Fibroblast of skin of left quadriceps (primary cell): ENCODE results near the gene GGA1.
A peak's percentile ranks its signal among the peaks of the same experiment; 100 is the strongest.

Experiments used
- DNase-seq, 2 experiments: peaks; one replicate each; pipeline ENCODE4 v3.0.0-alpha.2; 2013; ENCODE audit warnings: low read depth in 2 of 2

GGA1 gene

GRCh38 chr22:37674951-37675929, 66.6 kb downstream of the GGA1 start, which contains the start of gene LGALS1:
Gene LGALS1, plus strand, starts transcription at chr22:37675636. Its CDS starts 67 bp downstream, at chr22:37675703.
- peak; percentile 98 for DNase-seq

GRCh38 chr22:37675930-37676735, 67.5 kb downstream of the GGA1 start:
- no peak for DNase-seq

GRCh38 chr22:37676736-37677492, 68.3 kb downstream of the GGA1 start:
- DNase-seq, result peak; percentile 96

DNA sequence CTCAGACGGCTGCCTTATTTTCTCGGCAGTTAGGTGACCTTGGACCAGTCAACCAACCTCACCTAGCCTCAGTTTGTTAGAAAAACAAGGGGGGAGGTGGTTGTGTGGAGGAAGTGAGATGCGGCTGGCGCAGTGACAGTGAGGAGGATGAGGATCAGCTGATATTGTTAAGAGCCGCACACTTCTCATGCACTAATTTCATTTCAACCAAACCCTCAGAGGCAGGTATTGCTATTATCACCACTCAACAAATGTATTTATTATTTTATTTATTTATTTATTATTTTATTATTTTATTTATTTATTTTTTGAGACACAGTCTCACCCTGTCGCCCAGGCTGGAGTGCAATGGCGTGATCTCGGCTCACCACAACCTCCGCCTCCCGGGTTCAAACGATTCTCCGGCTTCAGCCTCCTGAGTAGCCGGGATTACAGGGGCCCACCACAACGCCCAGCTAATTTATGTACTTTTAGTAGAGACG, 68.9 kb downstream of the GGA1 start:
- no peak for DNase-seq

DNA sequence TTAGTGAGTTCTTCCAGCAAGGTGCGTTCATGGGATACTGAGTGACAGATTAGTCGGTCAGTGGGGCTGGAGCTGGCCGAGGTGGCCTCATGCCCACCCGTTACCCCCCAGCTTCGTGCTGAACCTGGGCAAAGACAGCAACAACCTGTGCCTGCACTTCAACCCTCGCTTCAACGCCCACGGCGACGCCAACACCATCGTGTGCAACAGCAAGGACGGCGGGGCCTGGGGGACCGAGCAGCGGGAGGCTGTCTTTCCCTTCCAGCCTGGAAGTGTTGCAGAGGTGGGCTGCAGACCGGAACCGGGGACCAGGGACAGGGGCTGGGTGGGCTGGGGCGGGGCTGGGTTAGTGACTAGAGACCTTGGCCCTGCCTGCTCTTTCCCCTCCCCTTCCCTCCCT, 69.7 kb downstream of the GGA1 start:
- no peak for DNase-seq

DNA sequence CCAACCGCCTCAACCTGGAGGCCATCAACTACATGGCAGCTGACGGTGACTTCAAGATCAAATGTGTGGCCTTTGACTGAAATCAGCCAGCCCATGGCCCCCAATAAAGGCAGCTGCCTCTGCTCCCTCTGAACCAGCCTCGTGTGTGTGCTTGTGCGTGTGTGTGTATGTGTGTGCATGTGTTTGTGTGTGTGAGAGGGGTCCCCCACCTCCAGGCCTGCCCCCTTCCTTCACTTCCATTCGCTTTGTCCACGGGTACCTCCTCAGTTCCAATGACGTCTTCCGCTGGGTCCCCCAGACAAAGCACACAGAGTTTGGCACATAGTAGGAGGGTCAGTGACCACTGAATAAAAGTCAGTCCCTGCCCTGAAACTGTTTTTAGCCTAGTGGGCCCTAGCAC, 71.0 kb downstream of the GGA1 start:
- no peak for DNase-seq

- no peak for DNase-seq
Observed at GRCh38 chr22:37680191-37680851, 71.7 kb downstream of the GGA1 start.

GRCh38 chr22:37681001-37681424, 72.4 kb downstream of the GGA1 start:
- no peak for DNase-seq

DNA sequence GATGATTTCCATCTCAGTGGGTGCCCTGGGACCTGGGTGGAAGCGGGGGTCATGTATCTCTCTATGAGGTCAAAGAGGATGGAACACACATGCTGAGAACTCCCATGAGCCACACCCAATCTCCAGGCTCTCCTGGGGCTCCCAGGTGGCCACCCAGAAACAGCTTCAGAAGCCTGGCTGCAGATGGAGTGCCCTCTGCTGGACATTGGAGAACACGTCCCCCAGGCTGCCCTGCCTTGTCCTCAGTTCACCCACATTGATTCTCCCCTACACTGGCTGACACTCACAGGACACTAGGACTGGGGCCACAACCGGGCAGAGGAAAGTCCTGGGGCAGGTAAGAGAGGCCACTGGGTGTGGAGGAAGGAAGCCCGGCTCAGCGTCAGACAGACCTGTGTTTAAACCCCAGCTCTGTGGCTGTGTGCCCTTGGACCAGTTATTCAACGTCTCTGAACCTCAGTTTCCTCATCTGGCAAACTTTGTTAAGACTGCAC, 73.0 kb downstream of the GGA1 start:
- no peak for DNase-seq
